HG02610 (cell line): ENCODE results near the gene C2CD3.
"Not testable (repeated sequence)": the region's sequence is repeated elsewhere in the genome, so short reads cannot be mapped to it uniquely, and the experiment has no call there.

Experiments
- ATAC-seq: cut with Tn5 transposase; IDR thresholded peaks from one replicate; pipeline ENCODE4 v1.9.1; 2021; ENCODE audit warnings: mild to moderate bottlenecking, moderate library complexity; ENCODE audit not compliant: unreplicated experiment

C2CD3 gene

GRCh38 chr11:74005721-74006517 is 164.9 kb downstream of the C2CD3 start:
- no peak for ATAC-seq

- ATAC-seq: no peak
These were observed 165.8 kb downstream of the C2CD3 start for GRCh38 chr11:74004759-74005615.

DNA sequence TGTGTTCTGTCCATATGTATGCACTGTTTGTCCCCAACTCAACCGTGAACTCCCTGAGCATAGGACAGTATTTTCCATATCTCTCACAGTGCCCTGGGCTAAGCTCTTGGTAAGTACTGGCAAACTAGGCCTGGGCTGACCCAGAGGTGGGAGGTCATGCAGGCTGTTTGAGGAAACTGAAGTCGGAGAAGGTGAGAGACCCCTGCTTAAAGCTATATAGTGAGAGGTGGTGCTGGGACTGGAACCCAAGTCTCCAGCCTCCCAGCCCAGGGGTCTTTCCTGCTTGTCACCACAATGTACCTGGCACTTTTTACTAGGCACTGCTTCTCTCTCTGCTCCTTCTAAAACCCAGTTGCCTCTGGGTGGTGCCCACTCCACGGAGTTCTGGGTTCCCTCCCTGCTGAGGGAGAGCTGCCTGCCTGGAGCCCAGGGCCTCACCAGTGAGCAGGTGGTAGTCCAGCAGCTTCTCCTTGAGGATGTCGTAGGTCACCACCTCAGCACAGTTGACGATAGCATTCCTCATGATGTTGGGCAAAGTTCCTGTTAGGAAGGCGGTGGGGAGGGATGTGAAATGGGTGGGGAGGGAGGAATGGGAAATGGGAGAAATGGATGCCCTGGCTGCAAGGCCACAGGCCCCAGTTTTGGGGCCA is 166.6 kb downstream of the C2CD3 start:
- ATAC-seq: no peak

DNA sequence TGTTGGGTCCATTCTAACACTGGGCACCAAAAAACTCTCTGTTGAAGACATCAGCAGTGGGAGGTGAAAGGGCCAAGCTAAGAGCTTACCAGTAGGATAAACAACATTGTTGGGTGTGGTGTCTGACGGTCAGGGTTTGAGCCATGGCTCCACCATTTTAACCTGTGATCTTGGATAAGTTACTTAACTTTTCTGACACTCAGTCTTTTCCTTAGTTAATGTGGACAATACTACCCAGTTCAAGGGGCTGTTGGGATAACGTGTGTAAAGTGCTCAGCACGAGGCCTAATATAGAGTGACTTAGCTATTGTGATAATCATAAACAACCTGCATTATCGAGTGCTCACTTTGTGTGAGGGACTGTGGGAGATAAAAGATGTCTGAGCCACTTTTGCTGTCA is 168.0 kb downstream of the C2CD3 start:
- no peak for ATAC-seq

DNA sequence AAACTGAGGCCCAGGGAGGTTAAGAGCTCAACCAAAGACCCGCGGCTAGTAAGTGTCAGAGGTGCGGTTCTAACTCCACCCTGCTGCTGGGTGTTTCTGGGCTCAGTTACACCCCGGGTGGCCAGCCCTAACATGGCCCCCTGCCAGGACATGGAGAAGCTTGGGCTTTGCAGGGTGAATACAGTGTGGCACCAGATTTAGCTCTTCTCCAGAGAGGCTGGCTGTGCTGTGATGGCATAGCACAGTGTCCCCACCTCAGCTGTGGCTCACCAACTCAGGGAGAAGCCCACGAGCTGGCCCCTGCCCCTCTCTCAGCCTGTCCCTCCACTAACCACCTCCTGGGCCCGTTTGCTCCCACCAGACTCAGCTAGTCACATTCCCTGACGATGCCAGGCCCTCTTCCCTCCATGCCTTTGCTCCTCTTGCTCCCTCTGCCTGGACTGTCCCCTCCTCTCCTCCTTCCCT is 168.9 kb downstream of the C2CD3 start:
- ATAC-seq: no peak

DNA sequence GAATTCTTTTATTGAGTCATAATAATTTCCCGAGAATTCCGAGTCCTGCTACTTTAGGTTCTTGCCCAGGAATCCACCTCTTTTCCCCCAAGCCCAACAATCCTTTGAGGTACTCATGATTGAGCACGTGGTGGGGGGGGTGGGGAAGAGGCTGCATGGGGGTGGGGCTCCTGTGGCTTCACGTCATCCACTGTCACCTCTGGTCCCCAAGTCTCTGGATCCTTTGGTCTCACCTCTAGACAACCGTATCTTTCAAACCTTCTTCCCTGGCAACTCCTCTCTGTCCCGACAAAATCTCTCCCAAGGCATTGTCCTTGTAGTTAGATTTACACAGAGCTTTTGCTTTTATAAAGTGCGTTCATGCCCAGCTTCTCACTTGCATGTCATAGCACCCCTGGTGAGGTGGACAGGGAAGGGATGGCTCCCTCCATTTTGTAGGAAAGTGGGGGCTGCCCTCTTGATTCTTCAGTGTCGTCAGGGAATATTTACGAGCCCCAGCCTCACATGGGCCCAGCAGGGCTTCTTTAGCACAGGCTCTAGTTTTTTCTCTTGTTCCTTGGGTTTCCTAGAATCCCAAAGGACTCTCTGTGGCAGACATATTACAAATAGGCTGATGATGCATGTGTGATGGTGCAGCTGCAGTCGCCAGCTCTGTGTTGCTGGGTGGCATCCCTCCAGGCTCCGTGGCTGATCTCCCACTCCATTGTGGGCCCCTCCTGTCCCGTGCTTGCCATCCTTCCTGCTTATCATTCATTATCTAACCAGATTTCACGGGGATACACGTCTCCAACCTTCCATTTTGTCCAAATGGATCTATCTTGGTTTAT is 170.3 kb downstream of the C2CD3 start:
- no peak for ATAC-seq

GRCh38 chr11:73999581-74000306 is 171.1 kb downstream of the C2CD3 start:
- no peak for ATAC-seq

DNA sequence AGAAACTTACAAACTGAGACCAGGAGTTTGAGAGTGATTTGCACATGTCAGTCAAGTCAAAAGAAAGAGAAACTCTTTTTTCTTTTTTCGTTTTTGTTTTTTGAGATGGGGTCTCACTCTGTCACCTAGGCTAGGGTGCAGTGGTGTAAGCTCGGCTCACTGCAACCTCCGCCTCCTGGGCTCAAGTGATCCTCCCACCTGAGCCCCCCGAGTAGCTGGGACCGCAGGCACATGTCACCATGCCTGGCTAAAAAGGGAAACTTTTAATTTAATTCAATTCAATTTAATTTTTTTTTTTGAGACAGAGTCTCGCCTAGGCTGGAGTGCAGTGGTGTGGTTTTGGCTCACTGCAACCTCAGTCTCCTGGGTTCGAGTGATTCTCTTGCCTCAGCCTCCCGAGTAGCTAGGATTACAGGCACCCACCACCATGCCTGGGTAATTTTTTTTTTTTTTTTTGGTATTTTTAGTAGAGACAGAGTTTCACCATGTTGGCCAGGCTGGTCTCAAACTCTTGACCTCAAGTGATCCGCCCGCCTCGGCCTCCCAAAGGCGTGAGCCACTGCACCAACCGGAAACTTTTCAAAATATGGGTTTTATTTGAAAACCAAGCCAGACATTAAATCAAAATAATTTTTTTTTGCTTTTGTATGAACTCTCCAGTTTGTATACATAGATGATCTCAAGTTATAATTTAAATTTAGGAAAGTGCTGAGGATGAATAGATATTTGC is 171.8 kb downstream of the C2CD3 start:
- no peak for ATAC-seq

GRCh38 chr11:73997120-73997770 is 173.6 kb downstream of the C2CD3 start:
- ATAC-seq: no peak

GRCh38 chr11:73996161-73996747 is 174.5 kb downstream of the C2CD3 start:
- ATAC-seq: no peak

DNA sequence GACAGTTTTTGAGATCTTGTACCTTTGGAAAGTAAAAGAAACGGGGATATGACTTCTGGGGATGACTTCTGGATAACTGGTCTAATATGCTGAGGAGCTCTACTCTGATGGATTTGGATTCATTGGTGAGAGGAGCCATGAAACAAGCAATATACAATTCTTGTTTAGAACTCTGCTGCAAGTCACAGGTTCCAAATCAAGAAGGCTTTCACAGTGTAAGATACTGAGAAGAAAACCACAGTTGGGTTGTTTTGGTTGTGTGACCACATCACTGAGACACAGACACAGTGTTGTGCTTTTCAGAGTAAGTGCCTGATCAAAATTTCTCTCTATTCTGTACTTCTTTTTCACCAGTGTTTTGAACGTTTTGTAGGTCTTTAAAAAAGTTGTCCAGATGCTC is 175.1 kb downstream of the C2CD3 start:
- ATAC-seq: peak; percentile 28

DNA sequence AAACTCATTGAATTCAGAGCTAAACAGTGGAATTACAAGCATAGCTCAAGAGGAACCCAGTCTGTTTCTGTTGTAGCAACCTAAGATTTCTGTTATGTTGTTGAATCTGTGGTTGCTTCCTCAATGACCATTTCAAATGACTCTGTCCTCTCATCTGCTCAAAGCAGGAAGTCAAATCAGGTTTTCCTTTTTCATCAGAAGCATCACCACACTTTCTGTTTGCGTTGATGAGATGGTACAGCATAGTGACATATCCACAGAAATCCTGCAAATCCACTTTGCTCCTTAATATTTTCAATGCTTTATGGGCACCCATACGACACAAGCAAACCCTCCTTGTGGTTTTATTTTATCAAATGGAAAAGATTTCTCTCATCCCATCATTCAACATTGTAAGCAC is 175.6 kb downstream of the C2CD3 start:
- ATAC-seq: peak; percentile 45

GRCh38 chr11:73991471-73992006 is 179.3 kb downstream of the C2CD3 start:
- peak; percentile 53 for ATAC-seq

GRCh38 chr11:73990730-73991129 is 180.1 kb downstream of the C2CD3 start:
- no peak for ATAC-seq

- ATAC-seq: no peak
These were observed 181.6 kb downstream of the C2CD3 start for GRCh38 chr11:73989156-73989555.

DNA sequence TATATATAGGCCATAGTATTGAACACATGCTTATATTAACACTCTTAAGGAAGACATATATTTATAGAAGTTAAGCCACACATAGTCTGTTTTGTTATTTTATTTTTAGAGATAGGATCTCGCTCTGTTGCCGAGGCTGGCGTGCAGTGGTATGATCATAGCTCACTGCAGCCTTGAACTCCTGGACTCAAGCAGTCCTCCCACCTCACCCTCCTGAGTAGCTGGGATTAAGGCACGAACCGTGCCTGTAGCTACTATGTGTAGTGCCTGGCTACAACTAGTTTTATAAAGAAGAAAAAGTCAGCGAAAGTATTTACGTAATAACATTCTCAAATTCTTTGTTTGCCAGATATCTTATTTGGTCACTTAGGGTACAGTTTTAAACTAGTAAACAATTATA is 182.6 kb downstream of the C2CD3 start:
- no peak for ATAC-seq

GRCh38 chr11:73985661-73986060 is 185.1 kb downstream of the C2CD3 start:
- ATAC-seq: not testable (repeated sequence)
